WERI-Rb-1 (cell line): ENCODE data around the gene CFAP53.

Experiments used
- DNase-seq: peaks from one replicate; pipeline ENCODE4 v3.0.0-alpha.2; 2020
- H3K27ac ChIP-seq: fragments of 250-450 bp; sonication (Bioruptor Pico); 2 replicates; pipeline ENCODE4 v1.5.1; 2020; ENCODE audit warnings: mild to moderate bottlenecking, moderate library complexity
- H3K27me3 ChIP-seq: fragments of 250-450 bp; sonication (Bioruptor Pico); 2 replicates; pipeline ENCODE4 v1.5.1; 2021; ENCODE audit warnings: mild to moderate bottlenecking, low read depth, moderate library complexity; ENCODE audit not compliant: insufficient read depth, severe bottlenecking
- H3K36me3 ChIP-seq: fragments of 250-450 bp; sonication (Bioruptor Pico); 2 replicates; pipeline ENCODE4 v1.5.1; 2020; ENCODE audit warnings: mild to moderate bottlenecking, moderate library complexity
- H3K4me3 ChIP-seq: 2 replicates; pipeline ENCODE4 v1.5.1; 2011; ENCODE audit warnings: low read depth, mild to moderate bottlenecking, control low read depth, low read length
- H3K9me3 ChIP-seq: fragments of 250-450 bp; sonication (Bioruptor Pico); 2 replicates; pipeline ENCODE4 v1.5.1; 2021; ENCODE audit warnings: mild to moderate bottlenecking, moderate library complexity; ENCODE audit not compliant: severe bottlenecking
- CTCF ChIP-seq: IDR thresholded peaks from 2 replicates; pipeline ENCODE4 v1.5.1; 2011; ENCODE audit warnings: low read depth, mild to moderate bottlenecking, control low read depth, inconsistent platforms, low read length

Gene CFAP53

GRCh38 chr18:50207722-50208121 lies 58.6 kb downstream of the CFAP53 start:
- Histone ChIP-seq H3K27me3 (no peaks in the 10 kb centered on the region), H3K27ac (no peak overlapping the region), H3K36me3 (no peaks in the 10 kb centered on the region), H3K9me3 (no peaks in the 10 kb centered on the region), H3K4me3 (no peak overlapping the region)
- no peak for DNase-seq
- TF ChIP-seq CTCF, result no peak

- no peaks in the 10 kb centered on the region for H3K27me3 ChIP-seq
- H3K4me3 ChIP-seq, result peak overlapping the region; percentile 27
- peak; percentile 85 for TF ChIP-seq CTCF
Observed at GRCh38 chr18:50203801-50204604, 62.3 kb downstream of the CFAP53 start.

GRCh38 chr18:50201476-50202018 lies 64.7 kb downstream of the CFAP53 start:
- no peak for DNase-seq
- Histone ChIP-seq H3K27me3 (peaks cover 1% of the 10 kb centered on the region), H3K36me3 (no peaks in the 10 kb centered on the region), H3K27ac (no peak overlapping the region), H3K9me3 (no peaks in the 10 kb centered on the region), H3K4me3 (no peak overlapping the region)
- no peak for TF ChIP-seq CTCF

More at GRCh38 chr18:50203801-50204604, 62.3 kb downstream of the CFAP53 start:
- no peak overlapping the region for H3K27ac ChIP-seq
- H3K9me3 ChIP-seq, result no peaks in the 10 kb centered on the region
- peak; percentile 85 for DNase-seq
- no peaks in the 10 kb centered on the region for H3K36me3 ChIP-seq

GRCh38 chr18:50199921-50200320 lies 66.4 kb downstream of the CFAP53 start:
- Histone ChIP-seq H3K27ac (no peak overlapping the region), H3K4me3 (no peak overlapping the region), H3K27me3 (peaks cover 12% of the 10 kb centered on the region), H3K36me3 (no peaks in the 10 kb centered on the region), H3K9me3 (no peaks in the 10 kb centered on the region)
- TF ChIP-seq CTCF, result no peak
- DNase-seq, result no peak

GRCh38 chr18:50199346-50199855 lies 66.9 kb downstream of the CFAP53 start:
- Histone ChIP-seq H3K36me3 (no peaks in the 10 kb centered on the region), H3K27me3 (peaks cover 12% of the 10 kb centered on the region), H3K9me3 (no peaks in the 10 kb centered on the region), H3K4me3 (no peak overlapping the region), H3K27ac (no peak overlapping the region)
- no peak for DNase-seq
- no peak for TF ChIP-seq CTCF
